ENCODE results near the gene RARG.

DNA sequence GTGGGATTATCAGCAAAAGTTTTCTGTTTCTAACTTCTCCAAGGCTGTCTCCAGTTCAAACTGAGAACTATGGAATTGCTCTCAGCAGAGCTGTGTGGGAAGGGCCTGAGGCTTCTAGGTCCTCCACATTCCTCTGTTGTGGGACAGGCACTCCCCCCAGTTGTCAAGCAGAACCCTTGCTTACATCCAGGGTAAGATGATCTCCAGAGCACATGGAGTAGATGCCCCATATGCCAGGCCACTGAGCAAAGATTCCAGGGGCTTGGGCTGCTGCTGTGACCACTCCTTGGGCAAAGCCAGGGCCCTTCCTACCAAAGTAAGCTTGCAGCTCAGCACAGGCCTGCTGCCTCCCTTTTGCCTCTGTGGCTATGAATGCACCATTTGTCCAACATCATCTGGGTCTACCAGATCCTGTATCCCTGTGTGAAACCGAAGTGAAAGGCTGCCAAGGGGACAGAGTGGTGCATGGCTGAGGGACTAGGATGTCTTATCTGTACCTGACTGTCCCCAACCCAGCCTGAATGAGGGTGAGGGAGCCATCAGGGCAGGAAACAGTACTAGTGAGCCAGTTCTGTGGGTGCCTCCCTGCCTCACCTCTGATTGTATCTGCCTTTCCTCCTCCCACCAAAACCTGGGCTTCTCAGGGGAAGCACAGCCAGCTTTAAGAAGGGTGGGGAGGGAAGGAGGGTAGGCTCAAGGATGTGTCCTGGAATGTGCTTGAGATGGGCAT, 23.0 kb upstream of the RARG start:
- TF ChIP-seq, protein P1, sequence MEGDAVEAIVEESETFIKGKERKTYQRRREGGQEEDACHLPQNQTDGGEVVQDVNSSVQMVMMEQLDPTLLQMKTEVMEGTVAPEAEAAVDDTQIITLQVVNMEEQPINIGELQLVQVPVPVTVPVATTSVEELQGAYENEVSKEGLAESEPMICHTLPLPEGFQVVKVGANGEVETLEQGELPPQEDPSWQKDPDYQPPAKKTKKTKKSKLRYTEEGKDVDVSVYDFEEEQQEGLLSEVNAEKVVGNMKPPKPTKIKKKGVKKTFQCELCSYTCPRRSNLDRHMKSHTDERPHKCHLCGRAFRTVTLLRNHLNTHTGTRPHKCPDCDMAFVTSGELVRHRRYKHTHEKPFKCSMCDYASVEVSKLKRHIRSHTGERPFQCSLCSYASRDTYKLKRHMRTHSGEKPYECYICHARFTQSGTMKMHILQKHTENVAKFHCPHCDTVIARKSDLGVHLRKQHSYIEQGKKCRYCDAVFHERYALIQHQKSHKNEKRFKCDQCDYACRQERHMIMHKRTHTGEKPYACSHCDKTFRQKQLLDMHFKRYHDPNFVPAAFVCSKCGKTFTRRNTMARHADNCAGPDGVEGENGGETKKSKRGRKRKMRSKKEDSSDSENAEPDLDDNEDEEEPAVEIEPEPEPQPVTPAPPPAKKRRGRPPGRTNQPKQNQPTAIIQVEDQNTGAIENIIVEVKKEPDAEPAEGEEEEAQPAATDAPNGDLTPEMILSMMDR (conservative IDR thresholded peaks at IDR 0.05; ENCODE audit: low read depth, low read length): no peak
- TF ChIP-seq EZH2 (IDR thresholded peaks at IDR 0.05; ENCODE audit: borderline replicate concordance, low read depth, low read length, poor library complexity, severe bottlenecking): no peak
